ENCODE measurements around the gene GXYLT2. TPM values are rescaled to one million over a fixed set of nuclear protein-coding genes. Genes with fewer than 3 reads are reported as not detected.

Gene GXYLT2
- total RNA-seq, 4 donors from 2014 or later = 5.0 to 9.8 (median 7.6) TPM

GRCh38 chr3:72887343-72887704 is 522 bp upstream of the GXYLT2 start:
- WGBS = 0% methylated on average over 7 of the region's 7 CpGs
- TF ChIP-seq POLR2A (IDR thresholded peaks at IDR 0.05; ENCODE audit: low read depth) = no peak
- TF ChIP-seq POLR2AphosphoS5 (IDR thresholded peaks at IDR 0.05) = no peak
- TF ChIP-seq EP300 (IDR thresholded peaks at IDR 0.05) = no peak
- TF ChIP-seq CTCF (IDR thresholded peaks at IDR 0.05) = no peak
- Histone ChIP-seq H3K4me1 (peaks cover 6 to 48% (median 37%) of the 10 kb centered on the region in 4 donors), H3K27me3 (no peaks in the 10 kb centered on the region), H3K4me3 (peak overlapping the region; percentile 54 to 65 (median 56)), H3K9me3 (peaks cover 0 to 6% (median 0%) of the 10 kb centered on the region in 4 donors), H3K36me3 (no peaks in the 10 kb centered on the region), H3K27ac (replicated peaks in 1 of 4) (peak overlapping the region; percentile 56 to 80 (median 66))
- DNase-seq (ENCODE audit: extremely low spot score) = no peak
- intact Hi-C loops (cut with DNase I) = loop anchor here (5.0 kb wide), 1 partner anchor 40 kb away; the partner anchor contains the start of gene SHQ1

DNA sequence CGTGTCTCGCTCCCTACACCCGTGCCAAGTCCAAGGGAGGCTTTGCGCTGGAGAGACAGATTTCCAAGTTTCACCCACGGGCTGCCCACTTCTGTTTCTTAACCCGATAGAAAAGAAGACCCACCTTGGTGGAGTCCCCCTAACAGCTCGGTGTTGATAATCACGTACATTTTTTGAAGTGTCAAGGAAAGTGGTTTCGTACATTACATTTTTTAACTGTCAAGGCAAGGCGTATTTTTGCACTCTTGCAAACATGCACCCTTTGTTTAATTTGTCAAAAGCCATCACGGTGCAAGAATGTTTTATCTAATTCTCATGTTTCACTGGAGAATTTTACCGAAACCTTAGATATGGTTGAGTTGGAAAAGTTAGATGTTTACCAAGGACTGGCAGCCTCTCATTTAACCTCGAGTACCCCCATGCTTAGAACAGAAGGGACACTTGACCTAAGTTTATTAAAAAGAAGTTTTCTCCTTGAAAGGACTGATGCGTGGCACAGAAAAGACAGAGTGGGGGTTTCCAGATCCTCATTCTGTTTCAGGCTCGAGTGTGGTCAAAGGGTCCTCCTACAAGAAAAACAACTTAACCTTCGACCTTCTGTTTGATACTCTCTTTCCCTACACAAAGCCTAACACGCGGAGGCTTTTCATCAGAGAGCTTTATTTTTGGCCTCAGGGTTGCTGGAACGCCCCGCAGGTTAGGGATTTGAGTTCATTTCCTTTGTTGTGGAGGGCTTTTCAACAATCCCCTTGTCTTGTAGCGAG is 882 bp downstream of the GXYLT2 start:
- H3K4me1 ChIP-seq = peaks cover 9 to 50% (median 37%) of the 10 kb centered on the region in 4 donors
- H3K36me3 ChIP-seq = no peaks in the 10 kb centered on the region
- peak overlapping the region; percentile 54 to 65 (median 56) for H3K4me3 ChIP-seq
- DNase-seq (ENCODE audit: extremely low spot score) = no peak
- 17% methylated on average over 20 of the region's 21 CpGs for WGBS
- H3K27ac ChIP-seq (replicated peaks in 1 of 4) = peak overlapping the region; percentile 66 to 80 (median 74)
- H3K27me3 ChIP-seq = no peaks in the 10 kb centered on the region
- no peak for TF ChIP-seq EP300 (IDR thresholded peaks at IDR 0.05)
- TF ChIP-seq POLR2AphosphoS5 (IDR thresholded peaks at IDR 0.05) = no peak
- no peak for TF ChIP-seq CTCF (IDR thresholded peaks at IDR 0.05)
- TF ChIP-seq POLR2A (IDR thresholded peaks at IDR 0.05; ENCODE audit: low read depth) = no peak
- intact Hi-C loops (cut with DNase I) = loop anchor here (5.0 kb wide), 1 partner anchor 41 kb away; the partner anchor contains the start of gene SHQ1
- H3K9me3 ChIP-seq = no peaks in the 10 kb centered on the region

DNA sequence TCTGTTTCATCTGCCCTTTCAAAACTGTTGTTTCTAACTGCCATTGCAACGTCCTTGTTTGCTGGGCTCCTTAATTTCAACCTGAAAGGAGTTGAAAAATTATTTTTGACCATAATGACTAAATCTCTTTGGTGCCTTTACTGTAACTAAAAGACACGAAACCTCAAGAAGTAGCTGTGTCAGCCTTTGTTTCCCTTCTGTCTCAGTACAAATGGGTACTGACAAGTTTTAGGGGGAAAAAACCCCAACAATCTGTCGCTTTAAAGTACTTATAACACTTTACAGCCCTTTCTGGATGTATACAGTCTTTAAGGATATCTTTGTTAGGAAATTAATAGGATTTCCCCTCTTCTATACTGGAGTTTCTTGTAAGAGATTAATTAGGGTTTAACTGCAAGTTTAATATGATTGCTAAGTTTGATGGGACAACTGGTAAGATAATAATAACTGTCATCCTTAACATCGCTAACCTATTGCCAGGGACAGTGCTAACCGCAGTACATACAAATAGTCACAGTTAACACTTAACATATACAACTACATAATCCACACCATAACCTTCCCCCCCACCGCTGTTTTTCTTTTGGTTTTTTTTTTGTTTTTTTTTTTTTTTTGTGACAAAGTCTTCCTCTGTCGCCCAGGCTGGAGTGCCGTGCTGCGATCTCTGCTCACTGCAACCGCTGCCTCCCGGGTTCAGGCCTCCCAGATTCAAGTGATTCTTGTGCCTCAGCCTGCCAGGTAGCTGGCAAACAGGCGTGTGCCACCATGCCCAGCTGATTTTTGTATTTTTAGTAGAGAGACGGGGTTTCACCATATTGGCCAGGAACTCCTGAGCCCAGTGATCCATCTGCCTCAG is 1.7 kb downstream of the GXYLT2 start:
- H3K4me3 ChIP-seq = peak overlapping the region; percentile 54 to 65 (median 56)
- peaks cover 9 to 50% (median 37%) of the 10 kb centered on the region in 4 donors for H3K4me1 ChIP-seq
- TF ChIP-seq POLR2AphosphoS5 (IDR thresholded peaks at IDR 0.05) (no peak), POLR2A (IDR thresholded peaks at IDR 0.05; ENCODE audit: low read depth) (no peak), EP300 (IDR thresholded peaks at IDR 0.05) (no peak), CTCF (IDR thresholded peaks at IDR 0.05) (no peak)
- intact Hi-C loops (cut with DNase I) = loop anchor here (5.0 kb wide), 1 partner anchor 42 kb away; the partner anchor contains the start of gene SHQ1
- WGBS = 81% methylated on average over 13 of the region's 13 CpGs
- H3K9me3 ChIP-seq = no peaks in the 10 kb centered on the region
- no peak for DNase-seq (ENCODE audit: extremely low spot score)
- H3K27ac ChIP-seq (replicated peaks in 1 of 4) = peak overlapping the region; percentile 66 to 80 (median 74)
- no peaks in the 10 kb centered on the region for H3K36me3 ChIP-seq
- H3K27me3 ChIP-seq = no peaks in the 10 kb centered on the region

- no peak overlapping the region for H3K4me3 ChIP-seq
- intact Hi-C loops (cut with DNase I) = no loop called here
- H3K27ac ChIP-seq (replicated peaks in 1 of 4) = peak overlapping the region in 3 of 4 donors; percentile 70 to 80 (median 79)
- H3K36me3 ChIP-seq = no peaks in the 10 kb centered on the region
- H3K9me3 ChIP-seq = no peaks in the 10 kb centered on the region
- TF ChIP-seq POLR2A (IDR thresholded peaks at IDR 0.05; ENCODE audit: low read depth) (no peak), EP300 (IDR thresholded peaks at IDR 0.05) (no peak), CTCF (IDR thresholded peaks at IDR 0.05) (no peak), POLR2AphosphoS5 (IDR thresholded peaks at IDR 0.05) (no peak)
- WGBS = 84% methylated on average over 10 of the region's 10 CpGs
- DNase-seq (ENCODE audit: extremely low spot score) = no peak
- peaks cover 9 to 50% (median 37%) of the 10 kb centered on the region in 4 donors for H3K4me1 ChIP-seq
- H3K27me3 ChIP-seq = no peaks in the 10 kb centered on the region
Measured at GRCh38 chr3:72890166-72890925, 2.5 kb downstream of the GXYLT2 start.
